Activated naive CD8-positive, alpha-beta T cell treated with anti-CD3 and anti-CD28 coated beads, Interleukin-2, amount 50 U/mL, for 24 hours (primary cell): ENCODE measurements around the gene BOLA2.
"Not testable (repeated sequence)": the region's sequence is repeated elsewhere in the genome, so short reads cannot be mapped to it uniquely, and the experiment has no call there.

Experiments
- ATAC-seq: fragments of 150-1000 bp; cut with Tn5 transposase; one replicate; pipeline ENCODE4 v1.10.0; 2021
- DNase-seq: peaks from one replicate; pipeline ENCODE4 v3.0.0; 2021
- H3K27ac Mint-ChIP-seq: one replicate; pipeline ENCODE4 v1.8.0; 2021; ENCODE audit warnings: mild to moderate bottlenecking, mixed read lengths
- H3K27me3 Mint-ChIP-seq: one replicate; pipeline ENCODE4 v1.8.0; 2021; ENCODE audit warnings: mixed read lengths
- H3K36me3 Mint-ChIP-seq: one replicate; pipeline ENCODE4 v1.8.0; 2021; ENCODE audit warnings: low read depth, mixed read lengths
- H3K4me1 Mint-ChIP-seq: one replicate; pipeline ENCODE4 v1.8.0; 2021; ENCODE audit warnings: mixed read lengths
- H3K4me3 Mint-ChIP-seq: one replicate; pipeline ENCODE4 v1.8.0; 2021; ENCODE audit warnings: mild to moderate bottlenecking, moderate library complexity, mixed read lengths
- H3K9me3 Mint-ChIP-seq: one replicate; pipeline ENCODE4 v1.8.0; 2021; ENCODE audit warnings: mixed read lengths

The BOLA2 gene

GRCh38 chr16:29405249-29405648 lies 48.9 kb downstream of the BOLA2 start:
- not testable (repeated sequence) for H3K4me1 Mint-ChIP-seq, DNase-seq

More at GRCh38 chr16:29405249-29405648, 48.9 kb downstream of the BOLA2 start:
- not testable (repeated sequence) for H3K36me3 Mint-ChIP-seq, H3K27me3 Mint-ChIP-seq, H3K27ac Mint-ChIP-seq, H3K9me3 Mint-ChIP-seq, ATAC-seq, H3K4me3 Mint-ChIP-seq
